ENCODE results near the gene SOCS1. TPM values are rescaled to one million over a fixed set of nuclear protein-coding genes. Genes with fewer than 3 reads are reported as not detected.

The SOCS1 gene
- total and polyA plus RNA-seq, 10 donors: 7.7 to 50.8 (median 21.8) TPM

- TF ChIP-seq, protein P1, sequence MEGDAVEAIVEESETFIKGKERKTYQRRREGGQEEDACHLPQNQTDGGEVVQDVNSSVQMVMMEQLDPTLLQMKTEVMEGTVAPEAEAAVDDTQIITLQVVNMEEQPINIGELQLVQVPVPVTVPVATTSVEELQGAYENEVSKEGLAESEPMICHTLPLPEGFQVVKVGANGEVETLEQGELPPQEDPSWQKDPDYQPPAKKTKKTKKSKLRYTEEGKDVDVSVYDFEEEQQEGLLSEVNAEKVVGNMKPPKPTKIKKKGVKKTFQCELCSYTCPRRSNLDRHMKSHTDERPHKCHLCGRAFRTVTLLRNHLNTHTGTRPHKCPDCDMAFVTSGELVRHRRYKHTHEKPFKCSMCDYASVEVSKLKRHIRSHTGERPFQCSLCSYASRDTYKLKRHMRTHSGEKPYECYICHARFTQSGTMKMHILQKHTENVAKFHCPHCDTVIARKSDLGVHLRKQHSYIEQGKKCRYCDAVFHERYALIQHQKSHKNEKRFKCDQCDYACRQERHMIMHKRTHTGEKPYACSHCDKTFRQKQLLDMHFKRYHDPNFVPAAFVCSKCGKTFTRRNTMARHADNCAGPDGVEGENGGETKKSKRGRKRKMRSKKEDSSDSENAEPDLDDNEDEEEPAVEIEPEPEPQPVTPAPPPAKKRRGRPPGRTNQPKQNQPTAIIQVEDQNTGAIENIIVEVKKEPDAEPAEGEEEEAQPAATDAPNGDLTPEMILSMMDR (IDR thresholded peaks at IDR 0.05 in 8 of 11, conservative IDR thresholded peaks at IDR 0.05 in 3 of 11): no peak
- TF ChIP-seq POLR2AphosphoS5 (IDR thresholded peaks at IDR 0.05) (no peak), POLR2A (IDR thresholded peaks at IDR 0.05) (no peak)
- intact Hi-C loops (cut with DNase I; ENCODE audit: low total_unique reads): no loop called here
- no peaks in the 10 kb centered on the region for H3K27me3 ChIP-seq (replicated peaks in 1 of 7)
- H3K9me3 ChIP-seq: no peaks in the 10 kb centered on the region
- H3K36me3 ChIP-seq: no peaks in the 10 kb centered on the region
- H3K4me3 ChIP-seq: no peak within 1 kb of the TSS
- H3K27ac ChIP-seq: no peak within 1 kb of the TSS
- DNase-seq: no peak
- H3K4me1 ChIP-seq: no peaks in the 10 kb centered on the region
- 74 to 90% (median 84%) methylated on average over 27 to 30 of the region's 30 CpGs for WGBS, 5 donors
Observed at GRCh38 chr16:11272921-11273720, 17.1 kb upstream of the SOCS1 start, which contains the start of gene PRM3. Gene PRM3, minus strand, starts transcription at chr16:11273629. Its CDS starts 34 bp downstream, at chr16:11273595.

DNA sequence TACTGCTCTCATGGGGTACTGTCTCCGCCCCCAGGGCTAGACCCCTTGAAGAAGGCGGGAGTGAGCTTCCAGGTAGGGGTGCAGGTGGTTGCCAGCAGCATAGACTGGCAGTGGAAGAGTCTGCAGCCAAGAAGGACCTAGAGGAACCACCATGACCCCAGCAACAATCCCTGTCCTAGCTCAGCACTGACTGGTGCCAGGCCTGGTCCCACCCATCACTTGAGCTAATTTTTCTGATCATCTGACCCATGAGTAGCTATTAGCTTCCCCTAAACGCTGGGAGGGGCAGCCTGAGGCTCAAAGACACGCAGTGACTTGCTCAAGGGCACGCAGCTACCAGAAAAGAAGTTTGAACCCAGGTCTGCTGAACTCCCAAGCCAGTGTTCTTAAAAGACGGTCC, 16.5 kb upstream of the SOCS1 start:
- no peak for DNase-seq
- intact Hi-C loops (cut with DNase I; ENCODE audit: low total_unique reads): no loop called here
- TF ChIP-seq POLR2AphosphoS5 (IDR thresholded peaks at IDR 0.05): no peak
- TF ChIP-seq, protein P1 (IDR thresholded peaks at IDR 0.05 in 8 of 11, conservative IDR thresholded peaks at IDR 0.05 in 3 of 11): no peak
- TF ChIP-seq POLR2A (IDR thresholded peaks at IDR 0.05): no peak
- WGBS, 5 donors: 83 to 94% (median 91%) methylated on average over 6 of the region's 6 CpGs
- Histone ChIP-seq H3K4me1 (no peaks in the 10 kb centered on the region), H3K4me3 (no peak overlapping the region), H3K36me3 (no peaks in the 10 kb centered on the region), H3K9me3 (no peaks in the 10 kb centered on the region), H3K27me3 (replicated peaks in 1 of 7) (no peaks in the 10 kb centered on the region), H3K27ac (no peak overlapping the region)

- no peaks in the 10 kb centered on the region for H3K27me3 ChIP-seq (replicated peaks in 1 of 7)
- no peak overlapping the region for H3K27ac ChIP-seq
- 95 to 97% (median 95%) methylated on average over 10 of the region's 10 CpGs for WGBS, 5 donors
- H3K4me3 ChIP-seq: no peak overlapping the region
- intact Hi-C loops (cut with DNase I; ENCODE audit: low total_unique reads): no loop called here
- H3K9me3 ChIP-seq: no peaks in the 10 kb centered on the region
- DNase-seq: no peak
- no peaks in the 10 kb centered on the region for H3K36me3 ChIP-seq
- TF ChIP-seq POLR2A (IDR thresholded peaks at IDR 0.05) (no peak), POLR2AphosphoS5 (IDR thresholded peaks at IDR 0.05) (no peak)
- TF ChIP-seq, protein P1 (IDR thresholded peaks at IDR 0.05 in 8 of 11, conservative IDR thresholded peaks at IDR 0.05 in 3 of 11): no peak
- H3K4me1 ChIP-seq: no peaks in the 10 kb centered on the region
Observed at GRCh38 chr16:11271610-11272009, 15.6 kb upstream of the SOCS1 start.

DNA sequence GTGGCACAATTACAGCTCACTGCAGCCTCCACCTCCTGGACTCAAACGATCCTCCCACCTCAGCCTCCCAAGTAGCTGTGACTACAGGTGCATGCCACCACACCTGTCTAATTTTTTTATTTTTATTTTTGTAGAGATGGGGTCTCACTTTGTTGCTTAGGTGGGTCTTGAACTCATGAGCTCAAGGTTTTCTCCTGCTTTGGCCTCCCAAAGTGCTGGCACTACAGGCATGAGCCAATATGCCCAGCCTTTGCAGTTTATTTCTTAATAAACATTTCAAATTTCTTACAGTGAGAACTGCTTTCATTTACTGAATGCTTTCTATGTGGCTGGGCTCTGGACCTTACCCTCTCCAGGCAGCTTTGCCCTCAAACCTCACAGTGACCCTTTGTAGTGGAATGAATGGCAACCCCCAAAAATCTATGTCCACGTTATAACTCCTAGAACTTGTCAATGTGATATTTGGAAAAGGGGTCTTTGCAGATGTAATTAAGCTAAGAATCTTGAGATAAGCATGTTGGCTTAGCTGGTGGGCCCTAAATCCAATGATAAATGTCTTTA, 14.7 kb upstream of the SOCS1 start:
- Histone ChIP-seq H3K4me3 (no peak overlapping the region), H3K36me3 (no peaks in the 10 kb centered on the region), H3K4me1 (no peaks in the 10 kb centered on the region), H3K27ac (no peak overlapping the region), H3K9me3 (no peaks in the 10 kb centered on the region), H3K27me3 (replicated peaks in 1 of 7) (no peaks in the 10 kb centered on the region)
- WGBS, 5 donors: 78 to 97% (median 93%) methylated on average over 2 of the region's 2 CpGs
- DNase-seq: no peak
- TF ChIP-seq, protein P1 (IDR thresholded peaks at IDR 0.05 in 8 of 11, conservative IDR thresholded peaks at IDR 0.05 in 3 of 11): no peak
- no peak for TF ChIP-seq POLR2A (IDR thresholded peaks at IDR 0.05)
- no peak for TF ChIP-seq POLR2AphosphoS5 (IDR thresholded peaks at IDR 0.05)
- intact Hi-C loops (cut with DNase I; ENCODE audit: low total_unique reads): no loop called here
